Liver (tissue), 9 donors: ENCODE results near the gene SH3PXD2B. TPM values are rescaled to one million over a fixed set of nuclear protein-coding genes. Genes with fewer than 3 reads are reported as not detected.
"Not testable (repeated sequence)": the region's sequence is repeated elsewhere in the genome, so short reads cannot be mapped to it uniquely, and the experiment has no call there.

Experiments
- DNase-seq: peaks from one replicate; pipeline ENCODE4 v3.0.0-alpha.2; 2017; ENCODE audit warnings: low spot score
- H3K27ac ChIP-seq, 2 donors: one replicate each; pipeline ENCODE4 v1.7.0; 2013; ENCODE audit warnings: inconsistent platforms in 2 of 2, low read length in 2 of 2, control low read depth in 1 of 2, low read depth in 1 of 2, mild to moderate bottlenecking in 1 of 2
- H3K27me3 ChIP-seq, 4 donors: one replicate each; pipeline versions ENCODE4 v1.6.1 to v1.7.0; 2013; ENCODE audit warnings: low read length in 3 of 4, inconsistent platforms in 1 of 4, mild to moderate bottlenecking in 1 of 4, moderate library complexity in 1 of 4; ENCODE audit not compliant: control insufficient read depth in 4 of 4, insufficient read depth in 4 of 4
- H3K36me3 ChIP-seq, 4 donors: one replicate each; pipeline versions ENCODE4 v1.6.1 to v1.7.0; 2013; ENCODE audit warnings: low read length in 3 of 4, mild to moderate bottlenecking in 3 of 4, low read depth in 1 of 4, moderate library complexity in 1 of 4; ENCODE audit not compliant: control insufficient read depth in 4 of 4, insufficient read depth in 3 of 4
- H3K4me1 ChIP-seq, 4 donors: one replicate each; pipeline versions ENCODE4 v1.6.1 to v1.7.0; 2013; ENCODE audit warnings: low read length in 3 of 4, mild to moderate bottlenecking in 3 of 4, moderate library complexity in 1 of 4; ENCODE audit not compliant: control insufficient read depth in 4 of 4, insufficient read depth in 4 of 4
- H3K4me3 ChIP-seq, 3 donors: one replicate each; pipeline versions ENCODE4 v1.6.1 to v1.7.0; 2013; ENCODE audit warnings: low read length in 3 of 3, control low read depth in 1 of 3, low read depth in 1 of 3, mild to moderate bottlenecking in 1 of 3
- H3K9ac ChIP-seq, 2 donors: one replicate each; pipeline ENCODE4 v1.7.0; 2013; ENCODE audit warnings: low read length in 2 of 2, mild to moderate bottlenecking in 2 of 2, moderate library complexity in 2 of 2, control low read depth in 1 of 2, low read depth in 1 of 2
- H3K9me3 ChIP-seq, 4 donors: one replicate each; pipeline versions ENCODE4 v1.6.1 to v1.7.0; 2013; ENCODE audit warnings: low read length in 3 of 4; ENCODE audit not compliant: control insufficient read depth in 4 of 4
- CTCF ChIP-seq: fragments of 150-350 bp; IDR thresholded peaks from 2 replicates; pipeline ENCODE4 v1.5.1; 2017; ENCODE audit warnings: improper control_type of control experiment, low read depth, low read length; ENCODE audit not compliant: missing input control
- EGR1 ChIP-seq, 2 donors: IDR thresholded peaks; 2 replicates each; pipeline ENCODE4 v1.6.1; 2016 to 2018; ENCODE audit warnings: antibody characterized with exemption in 2 of 2, low read depth in 2 of 2
- FOXA1 ChIP-seq: IDR thresholded peaks from 2 replicates; pipeline ENCODE4 v1.6.1; 2016; ENCODE audit warnings: antibody characterized with exemption
- FOXA2 ChIP-seq: IDR thresholded peaks from 2 replicates; pipeline ENCODE4 v1.6.1; 2016; ENCODE audit warnings: antibody characterized with exemption
- GABPA ChIP-seq, 2 donors: IDR thresholded peaks in 1 of 2; conservative IDR thresholded peaks in 1 of 2; 2 replicates each; pipeline ENCODE4 v1.6.1; 2016; ENCODE audit warnings: antibody characterized with exemption in 2 of 2, mild to moderate bottlenecking in 1 of 2, moderate library complexity in 1 of 2
- HNF4A ChIP-seq, 2 donors: conservative IDR thresholded peaks; 2 replicates each; pipeline ENCODE4 v1.6.1; 2016; ENCODE audit warnings: antibody characterized with exemption in 2 of 2, mild to moderate bottlenecking in 2 of 2
- HNF4G ChIP-seq: IDR thresholded peaks from 2 replicates; pipeline ENCODE4 v1.6.1; 2016; ENCODE audit warnings: antibody characterized with exemption
- JUND ChIP-seq, 2 donors: IDR thresholded peaks; 2 replicates each; pipeline ENCODE4 v1.6.1; 2016; ENCODE audit warnings: antibody characterized with exemption in 2 of 2
- MAX ChIP-seq: IDR thresholded peaks from 2 replicates; pipeline ENCODE4 v1.6.1; 2016; ENCODE audit warnings: antibody characterized with exemption
- NR2F2 ChIP-seq: IDR thresholded peaks from 2 replicates; pipeline ENCODE4 v1.6.1; 2016; ENCODE audit warnings: antibody characterized with exemption
- RAD21 ChIP-seq, 2 donors: IDR thresholded peaks; 2 replicates each; pipeline ENCODE4 v1.6.1; 2016; ENCODE audit warnings: antibody characterized with exemption in 2 of 2, mild to moderate bottlenecking in 2 of 2
- REST ChIP-seq: IDR thresholded peaks from 2 replicates; pipeline ENCODE4 v1.6.1; 2016; ENCODE audit warnings: antibody characterized with exemption, mild to moderate bottlenecking
- RXRA ChIP-seq, 2 donors: IDR thresholded peaks; 2 replicates each; pipeline ENCODE4 v1.6.1; 2017 to 2018; ENCODE audit warnings: antibody characterized with exemption in 2 of 2, mild to moderate bottlenecking in 1 of 2
- SP1 ChIP-seq: IDR thresholded peaks from 2 replicates; pipeline ENCODE4 v1.6.1; 2018; ENCODE audit warnings: antibody characterized with exemption, mild to moderate bottlenecking
- TAF1 ChIP-seq: conservative IDR thresholded peaks from 2 replicates; pipeline ENCODE4 v1.6.1; 2016; ENCODE audit warnings: antibody characterized with exemption, mild to moderate bottlenecking
- YY1 ChIP-seq: IDR thresholded peaks from 2 replicates; pipeline ENCODE4 v1.6.1; 2016; ENCODE audit warnings: antibody characterized with exemption, mild to moderate bottlenecking
- ZBTB33 ChIP-seq: IDR thresholded peaks from 2 replicates; pipeline ENCODE4 v1.6.1; 2016; ENCODE audit warnings: antibody characterized with exemption
- WGBS: extraction: QIAGEN DNeasy Blood & Tissue Kit; methylation state at CpG from one replicate; pipeline ENCODE4 v1.1.7; 2013; 5-methylcytosine and 5-hydroxymethylcytosine counted together
- polyA plus RNA-seq, 2 donors: library from polyadenylated mRNA; stranded (reverse) in 1 of 2; unstranded in 1 of 2; fragments of 200-250 nt in 1 of 2; fragments of >200 nt in 1 of 2; fragmentation: Nextera tagmentation in 1 of 2; extraction: Ambion mirVana in 1 of 2; gene quantifications; one replicate each; pipeline versions ENCODE4 v1.2.1 to v1.2.3, GENCODE V29; 2013 to 2015
- total RNA-seq, 2 donors: library from RNA; depleted of rRNA; stranded (reverse); fragments of >200 nt; gene quantifications; one replicate each; pipeline ENCODE4 v1.2.3, GENCODE V29; 2014
- TF ChIP-seq, protein P1 (sequence below): IDR thresholded peaks from 2 replicates; pipeline ENCODE4 v1.6.1; 2016; ENCODE audit warnings: antibody characterized with exemption
- donor health status: healthy.
- donor health status: healthy.
- donor health status: healthy.
- donor health status: healthy.
- donor health status: healthy.

SH3PXD2B gene
- total and polyA plus RNA-seq, 4 donors, result 1.1 to 3.3 (median 2.2) TPM

- no peak for DNase-seq
- TF ChIP-seq ZBTB33 (no peak), CTCF (no peak), HNF4A (conservative IDR thresholded peaks at IDR 0.05) (no peak), TAF1 (no peak), NR2F2 (no peak), EGR1 (IDR thresholded peaks at IDR 0.05; ENCODE audit: low read depth in 2 of 2) (no peak), FOXA2 (no peak), HNF4G (no peak), MAX (no peak), RAD21 (IDR thresholded peaks at IDR 0.05) (no peak), REST (no peak), SP1 (no peak), YY1 (no peak), RXRA (IDR thresholded peaks at IDR 0.05) (no peak), GABPA (IDR thresholded peaks at IDR 0.05 in 1 of 2, conservative IDR thresholded peaks at IDR 0.05 in 1 of 2) (no peak), JUND (IDR thresholded peaks at IDR 0.05) (no peak), FOXA1 (no peak)
- TF ChIP-seq, protein P1, sequence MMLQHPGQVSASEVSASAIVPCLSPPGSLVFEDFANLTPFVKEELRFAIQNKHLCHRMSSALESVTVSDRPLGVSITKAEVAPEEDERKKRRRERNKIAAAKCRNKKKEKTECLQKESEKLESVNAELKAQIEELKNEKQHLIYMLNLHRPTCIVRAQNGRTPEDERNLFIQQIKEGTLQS, result no peak
- Histone ChIP-seq H3K4me3 (no peak overlapping the region), H3K27me3 (no peaks in the 10 kb centered on the region), H3K9ac (no peak overlapping the region), H3K27ac (no peak overlapping the region), H3K36me3 (no peaks in the 10 kb centered on the region), H3K9me3 (no peaks in the 10 kb centered on the region), H3K4me1 (peaks cover 4 to 9% (median 8%) of the 10 kb centered on the region in 4 donors)
- 87% methylated on average over 4 of the region's 4 CpGs for WGBS
Observed at GRCh38 chr5:172410160-172410559, 44.2 kb downstream of the SH3PXD2B start.

GRCh38 chr5:172409477-172409876 is 44.8 kb downstream of the SH3PXD2B start:
- not testable (repeated sequence) for H3K36me3 ChIP-seq, H3K4me1 ChIP-seq, DNase-seq, H3K9me3 ChIP-seq, H3K27ac ChIP-seq, H3K9ac ChIP-seq, H3K27me3 ChIP-seq, H3K4me3 ChIP-seq
- WGBS, result 97% methylated on average over 5 of the region's 5 CpGs
